GM21737 (cell line): Measurements from ENCODE around the gene SLC6A9.

Source experiments
- ATAC-seq: cut with Tn5 transposase; IDR thresholded peaks from one replicate; pipeline ENCODE4 v1.9.1; 2021; ENCODE audit warnings: mild to moderate bottlenecking, moderate library complexity; ENCODE audit not compliant: unreplicated experiment

The SLC6A9 gene

GRCh38 chr1:44049839-44050238 lies 18.6 kb upstream of the SLC6A9 start:
- no peak for ATAC-seq

GRCh38 chr1:44048532-44049215 lies 17.4 kb upstream of the SLC6A9 start:
- ATAC-seq = no peak

- no peak for ATAC-seq
These were observed 15.9 kb upstream of the SLC6A9 start for GRCh38 chr1:44047131-44047530.

GRCh38 chr1:44045064-44045463 lies 13.8 kb upstream of the SLC6A9 start:
- no peak for ATAC-seq

GRCh38 chr1:44044071-44044801 lies 13.0 kb upstream of the SLC6A9 start:
- no peak for ATAC-seq

GRCh38 chr1:44043176-44044070 lies 12.2 kb upstream of the SLC6A9 start:
- no peak for ATAC-seq

- no peak for ATAC-seq
These were observed 9.6 kb upstream of the SLC6A9 start for GRCh38 chr1:44040846-44041245.

- no peak for ATAC-seq
These were observed 9.2 kb upstream of the SLC6A9 start for GRCh38 chr1:44040418-44040817.

- no peak for ATAC-seq
These were observed 7.8 kb upstream of the SLC6A9 start for GRCh38 chr1:44038876-44039657.

GRCh38 chr1:44037154-44037553 lies 5.9 kb upstream of the SLC6A9 start:
- no peak for ATAC-seq

- ATAC-seq = no peak
These were observed 5.3 kb upstream of the SLC6A9 start for GRCh38 chr1:44036409-44037139.

GRCh38 chr1:44035726-44036408 lies 4.6 kb upstream of the SLC6A9 start:
- ATAC-seq = no peak

- no peak for ATAC-seq
These were observed 3.9 kb upstream of the SLC6A9 start for GRCh38 chr1:44034976-44035716.

- ATAC-seq = no peak
These were observed 3.2 kb upstream of the SLC6A9 start for GRCh38 chr1:44034423-44034822.

GRCh38 chr1:44033756-44034155 lies 2.5 kb upstream of the SLC6A9 start:
- no peak for ATAC-seq

- no peak for ATAC-seq
These were observed 1.8 kb upstream of the SLC6A9 start for GRCh38 chr1:44033041-44033575.

- ATAC-seq = no peak
These were observed 1.0 kb upstream of the SLC6A9 start for GRCh38 chr1:44032170-44032790.

- peak; percentile 16 for ATAC-seq
These were observed 534 bp downstream of the SLC6A9 start for GRCh38 chr1:44030605-44031251.
